ENCODE results near the gene RGS10. TPM values are rescaled to one million over a fixed set of nuclear protein-coding genes. Genes with fewer than 3 reads are reported as not detected.

The RGS10 gene
- total and polyA plus RNA-seq, 10 of the 15 experiments (the other 5 are each of a cell fraction or from before 2014, with no cell fraction given): 72.8 to 193 (median 127) TPM

GRCh38 chr10:119516381-119517234 is 25.9 kb downstream of the RGS10 start (continued):
- TF ChIP-seq E4F1 (IDR thresholded peaks at IDR 0.05; ENCODE audit: borderline replicate concordance, partially characterized antibody): no peak
- no peak for TF ChIP-seq POLR2AphosphoS2 (IDR thresholded peaks at IDR 0.05; ENCODE audit: low read depth, low read length)
- 0 out of 4 replicates have a peak, but pooled peaks of 1 of the 2 experiments have one; percentile 3 for TF ChIP-seq SRF (IDR thresholded peaks at IDR 0.05; ENCODE audit: low read depth in 2 of 2, low read length in 2 of 2)
- TF ChIP-seq GATAD2B (conservative IDR thresholded peaks at IDR 0.05; ENCODE audit: low read depth): peak; percentile 54
- peak; percentile 86 for TF ChIP-seq SPI1 (IDR thresholded peaks at IDR 0.05; ENCODE audit: borderline replicate concordance, insufficient read depth, low read depth, low read length)
- TF ChIP-seq EZH2 (IDR thresholded peaks at IDR 0.05; ENCODE audit: borderline replicate concordance, control insufficient read depth, low read depth, low read length): no peak
- no peak for TF ChIP-seq PAX5 (IDR thresholded peaks at IDR 0.05; ENCODE audit: borderline replicate concordance, low read depth, low read length)
- 0 out of 2 replicates have a peak, but pooled peaks have one; percentile 7 for TF ChIP-seq IRF4 (IDR thresholded peaks at IDR 0.05; ENCODE audit: low read depth, low read length)
- peak; percentile 80 for TF ChIP-seq ZNF687 (IDR thresholded peaks at IDR 0.05)
- TF ChIP-seq CBX5 (IDR thresholded peaks at IDR 0.05; ENCODE audit: low read depth): no peak
